SU-DHL-6 (cell line): ENCODE results near the gene CCDC34.

Source experiments
- H2AFZ ChIP-seq: fragments of 200-600 bp; sonication (generic); 2 replicates; pipeline ENCODE4 v1.6.1; 2014; ENCODE audit warnings: low read depth, mild to moderate bottlenecking, moderate library complexity, mixed read lengths, antibody characterized with exemption, low read length; ENCODE audit not compliant: severe bottlenecking
- H3F3A ChIP-seq: fragments of 200-600 bp; shearing (Covaris generic); 2 replicates; pipeline ENCODE4 v1.6.0; 2016; ENCODE audit warnings: antibody characterized with exemption, mild to moderate bottlenecking; ENCODE audit not compliant: insufficient read depth
- H3K27ac ChIP-seq: fragments of 200-600 bp; sonication (generic); 2 replicates; pipeline ENCODE4 v1.5.1; 2016; ENCODE audit warnings: low read depth, mild to moderate bottlenecking, low read length, moderate library complexity, mixed read lengths
- H3K27me3 ChIP-seq: fragments of 200-600 bp; sonication (generic), shearing (Covaris generic); 2 replicates; pipeline ENCODE4 v1.6.0; 2014; ENCODE audit warnings: mild to moderate bottlenecking, low read length
- H3K36me3 ChIP-seq: fragments of 200-600 bp; sonication (generic); 2 replicates; pipeline ENCODE4 v1.6.1; 2014; ENCODE audit warnings: mild to moderate bottlenecking, low read length, mixed read lengths
- H3K4me2 ChIP-seq: fragments of 300-600, 200-600 bp; shearing (Covaris generic), sonication (generic); 2 replicates; pipeline ENCODE4 v1.6.0; 2014; ENCODE audit warnings: low read length, low read depth, mild to moderate bottlenecking; ENCODE audit not compliant: poor library complexity, severe bottlenecking
- H3K4me3 ChIP-seq: fragments of 200-600 bp; sonication (generic); 2 replicates; pipeline ENCODE4 v1.5.1; 2014; ENCODE audit warnings: antibody characterized with exemption, low read length, mild to moderate bottlenecking, mixed read lengths; ENCODE audit not compliant: insufficient read depth, poor library complexity, severe bottlenecking
- H3K79me2 ChIP-seq: fragments of 200-600 bp; sonication (generic); 2 replicates; pipeline ENCODE4 v1.6.1; 2014; ENCODE audit warnings: mild to moderate bottlenecking, low read length, moderate library complexity; ENCODE audit not compliant: insufficient read depth
- H3K9ac ChIP-seq: fragments of 200-600 bp; sonication (generic); 2 replicates; pipeline ENCODE4 v1.7.0; 2014; ENCODE audit warnings: mild to moderate bottlenecking, low read length
- H3K9me2 ChIP-seq: fragments of 200-600 bp; sonication (generic); replicated peaks from 2 replicates; pipeline ENCODE4 v1.6.1; 2014; ENCODE audit warnings: low read length; ENCODE audit not compliant: insufficient read depth
- H3K9me3 ChIP-seq: fragments of 200-600 bp; sonication (generic); 2 replicates; pipeline ENCODE4 v1.6.1; 2014; ENCODE audit warnings: low read length, mixed read lengths; ENCODE audit not compliant: insufficient read depth
- H4K20me1 ChIP-seq: fragments of 200-600 bp; sonication (generic); 2 replicates; pipeline ENCODE4 v1.6.1; 2014; ENCODE audit warnings: low read depth, mild to moderate bottlenecking, antibody characterized with exemption, low read length, moderate library complexity, mixed read lengths
- CTCF ChIP-seq: fragments of 200-600 bp; sonication (generic); IDR thresholded peaks from one replicate; pipeline ENCODE4 v1.5.1; 2017; ENCODE audit warnings: antibody characterized with exemption, mild to moderate bottlenecking, low read length, moderate library complexity; ENCODE audit not compliant: insufficient read depth, poor library complexity, severe bottlenecking
- EZH2phosphoT487 ChIP-seq: fragments of 200-600 bp; sonication (generic), shearing (Covaris generic); conservative IDR thresholded peaks from 2 replicates; pipeline ENCODE4 v1.6.1; 2018; ENCODE audit warnings: mild to moderate bottlenecking, antibody characterized with exemption, low read length, moderate library complexity, mixed read lengths

Gene CCDC34

GRCh38 chr11:27373392-27373791 lies 10.4 kb upstream of the CCDC34 start:
- H3K9me2 ChIP-seq, result no peaks in the 10 kb centered on the region
- H3K27me3 ChIP-seq, result no peaks in the 10 kb centered on the region
- no peaks in the 10 kb centered on the region for H3K9me3 ChIP-seq
- no peak for TF ChIP-seq CTCF
- no peak for TF ChIP-seq EZH2phosphoT487
- no peaks in the 10 kb centered on the region for H4K20me1 ChIP-seq
- no peaks in the 10 kb centered on the region for H3F3A ChIP-seq
- H2AFZ ChIP-seq, result no peak overlapping the region
- H3K79me2 ChIP-seq, result no peaks in the 10 kb centered on the region
- no peaks in the 10 kb centered on the region for H3K36me3 ChIP-seq
- no peak overlapping the region for H3K9ac ChIP-seq
- H3K27ac ChIP-seq, result no peak overlapping the region
- no peak overlapping the region for H3K4me2 ChIP-seq
- H3K4me3 ChIP-seq, result no peak overlapping the region

DNA sequence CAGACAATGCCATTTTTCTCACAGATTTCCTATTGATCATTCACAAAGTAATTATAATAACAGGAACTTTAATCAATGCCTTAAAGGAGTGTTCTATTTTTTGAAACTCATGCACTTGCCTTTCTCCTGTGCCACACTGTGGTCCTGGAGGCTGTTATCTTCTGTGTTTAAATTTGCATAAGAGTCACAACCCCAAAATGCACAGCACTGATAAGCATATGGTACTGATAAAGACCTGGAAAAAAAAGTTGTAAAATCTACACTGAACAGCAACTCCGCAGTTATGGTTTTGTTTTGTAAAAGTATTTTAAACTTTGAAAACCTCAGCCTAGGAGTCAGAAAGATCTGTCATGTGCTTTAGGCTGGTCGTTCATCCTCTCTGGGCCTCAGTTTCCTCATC lies 9.1 kb upstream of the CCDC34 start:
- H3K27me3 ChIP-seq, result no peaks in the 10 kb centered on the region
- H3K9me3 ChIP-seq, result no peaks in the 10 kb centered on the region
- no peak for TF ChIP-seq CTCF
- no peak for TF ChIP-seq EZH2phosphoT487
- no peak overlapping the region for H3K9ac ChIP-seq
- no peak overlapping the region for H3K27ac ChIP-seq
- H2AFZ ChIP-seq, result no peak overlapping the region
- no peaks in the 10 kb centered on the region for H3K79me2 ChIP-seq
- H4K20me1 ChIP-seq, result no peaks in the 10 kb centered on the region
- no peaks in the 10 kb centered on the region for H3F3A ChIP-seq
- no peak overlapping the region for H3K4me2 ChIP-seq
- H3K36me3 ChIP-seq, result no peaks in the 10 kb centered on the region
- H3K4me3 ChIP-seq, result no peak overlapping the region
- no peaks in the 10 kb centered on the region for H3K9me2 ChIP-seq

DNA sequence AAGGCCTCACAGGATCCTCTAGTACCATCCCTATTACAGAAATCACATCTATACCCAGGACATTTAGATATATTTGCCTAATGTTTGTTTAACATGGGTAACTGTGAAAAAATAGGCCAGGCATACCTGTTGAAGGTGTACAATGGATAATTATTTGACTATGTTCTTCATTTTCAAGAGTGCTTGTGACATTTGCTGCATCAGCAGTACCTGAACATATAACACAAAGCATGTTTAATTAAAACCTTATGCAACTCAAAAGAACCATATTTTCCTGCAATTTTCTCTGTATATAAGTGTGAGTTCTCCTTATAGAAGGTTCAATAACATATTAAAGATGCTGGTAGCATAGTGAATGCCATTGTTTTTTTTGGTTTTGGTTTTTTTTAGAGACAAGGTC lies 8.5 kb upstream of the CCDC34 start:
- no peaks in the 10 kb centered on the region for H3F3A ChIP-seq
- H3K79me2 ChIP-seq, result no peaks in the 10 kb centered on the region
- H3K4me3 ChIP-seq, result no peak overlapping the region
- H3K9me3 ChIP-seq, result no peaks in the 10 kb centered on the region
- H3K9me2 ChIP-seq, result no peaks in the 10 kb centered on the region
- H3K36me3 ChIP-seq, result no peaks in the 10 kb centered on the region
- no peak overlapping the region for H3K4me2 ChIP-seq
- no peaks in the 10 kb centered on the region for H3K27me3 ChIP-seq
- TF ChIP-seq EZH2phosphoT487 (no peak), CTCF (no peak)
- H4K20me1 ChIP-seq, result no peaks in the 10 kb centered on the region
- H3K27ac ChIP-seq, result no peak overlapping the region
- H3K9ac ChIP-seq, result no peak overlapping the region
- H2AFZ ChIP-seq, result no peak overlapping the region

- no peak overlapping the region for H3K4me2 ChIP-seq
- no peaks in the 10 kb centered on the region for H3F3A ChIP-seq
- H3K27me3 ChIP-seq, result no peaks in the 10 kb centered on the region
- no peaks in the 10 kb centered on the region for H3K9me3 ChIP-seq
- no peak overlapping the region for H2AFZ ChIP-seq
- no peak overlapping the region for H3K9ac ChIP-seq
- H3K9me2 ChIP-seq, result no peaks in the 10 kb centered on the region
- no peaks in the 10 kb centered on the region for H4K20me1 ChIP-seq
- H3K4me3 ChIP-seq, result no peak overlapping the region
- H3K79me2 ChIP-seq, result no peaks in the 10 kb centered on the region
- no peak overlapping the region for H3K27ac ChIP-seq
- TF ChIP-seq CTCF (no peak), EZH2phosphoT487 (no peak)
- H3K36me3 ChIP-seq, result no peaks in the 10 kb centered on the region
Observed at GRCh38 chr11:27370374-27370773, 7.4 kb upstream of the CCDC34 start.
